Upper lobe of left lung (tissue), 4 donors: ENCODE data around the gene LRP6.
A peak's percentile ranks its signal among the peaks of the same experiment; 100 is the strongest.

Source experiments
- EP300 ChIP-seq, 4 donors: sonication (generic); formaldehyde crosslinking; IDR thresholded peaks; one replicate each; pipeline ENCODE4 v1.5.1; 2017; ENCODE audit warnings: antibody characterized with exemption in 4 of 4, control low read depth in 2 of 4
- POLR2A ChIP-seq, 4 donors: fragments of 450-650 bp; IDR thresholded peaks; one replicate each; pipeline ENCODE4 v1.5.1; 2016 to 2017; ENCODE audit warnings: antibody characterized with exemption in 4 of 4, mild to moderate bottlenecking in 2 of 4
- POLR2AphosphoS5 ChIP-seq, 2 donors: sonication (generic); formaldehyde crosslinking; IDR thresholded peaks; one replicate each; pipeline ENCODE4 v1.5.1; 2017; ENCODE audit warnings: antibody characterized with exemption in 2 of 2
- TF ChIP-seq, protein P1 (sequence below), 6 experiments: fragments of 450-650 bp in 4 of 6; fragments of 200-600 bp in 2 of 6; sonication (generic) in 2 of 6; IDR thresholded peaks; one replicate each; pipeline ENCODE4 v1.5.1; 2016 to 2019; ENCODE audit warnings: antibody characterized with exemption in 6 of 6

DNA sequence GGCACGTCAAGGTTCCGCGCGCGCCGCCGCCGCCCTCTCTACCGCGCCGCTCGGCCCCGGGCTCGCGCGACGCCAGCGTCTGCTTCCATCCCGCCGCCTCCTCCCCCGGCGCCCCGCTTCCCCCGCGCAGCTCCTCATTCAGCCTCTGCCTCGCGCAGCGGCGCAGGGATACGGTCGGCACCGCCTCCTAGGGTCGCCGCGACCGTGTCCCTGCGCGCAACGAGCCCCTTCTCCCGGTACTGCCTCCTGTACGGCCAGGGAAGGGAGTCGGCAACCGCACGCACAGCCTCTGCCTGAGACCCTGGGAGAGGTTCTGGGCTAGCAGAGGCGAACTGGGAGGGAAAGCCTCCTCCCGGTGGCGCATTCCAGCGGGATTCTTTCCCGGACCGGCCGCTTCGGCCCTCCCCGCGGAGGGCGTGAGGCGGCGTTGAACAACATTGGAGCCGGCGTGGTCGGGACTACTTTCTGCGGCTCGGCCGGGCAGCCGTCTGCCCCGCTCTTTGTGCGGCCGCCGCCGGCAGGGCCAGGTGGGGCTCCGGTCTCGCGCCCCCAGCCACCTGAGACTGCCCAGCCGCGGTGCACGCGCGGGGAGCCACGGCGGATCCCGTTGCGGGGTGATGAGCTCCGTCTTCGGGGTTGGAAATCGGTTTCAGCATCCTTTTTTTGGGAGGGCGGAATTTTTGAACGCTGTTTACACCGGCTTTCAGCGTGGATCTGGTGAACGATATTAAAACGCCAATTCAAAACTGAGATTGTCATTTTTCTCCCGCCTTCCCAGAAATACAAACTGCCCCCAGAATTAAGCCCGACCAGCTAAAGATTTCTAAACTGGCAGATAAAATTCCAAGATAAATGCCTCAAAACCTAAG lies at the start of gene LRP6:
- TF ChIP-seq, protein P1, sequence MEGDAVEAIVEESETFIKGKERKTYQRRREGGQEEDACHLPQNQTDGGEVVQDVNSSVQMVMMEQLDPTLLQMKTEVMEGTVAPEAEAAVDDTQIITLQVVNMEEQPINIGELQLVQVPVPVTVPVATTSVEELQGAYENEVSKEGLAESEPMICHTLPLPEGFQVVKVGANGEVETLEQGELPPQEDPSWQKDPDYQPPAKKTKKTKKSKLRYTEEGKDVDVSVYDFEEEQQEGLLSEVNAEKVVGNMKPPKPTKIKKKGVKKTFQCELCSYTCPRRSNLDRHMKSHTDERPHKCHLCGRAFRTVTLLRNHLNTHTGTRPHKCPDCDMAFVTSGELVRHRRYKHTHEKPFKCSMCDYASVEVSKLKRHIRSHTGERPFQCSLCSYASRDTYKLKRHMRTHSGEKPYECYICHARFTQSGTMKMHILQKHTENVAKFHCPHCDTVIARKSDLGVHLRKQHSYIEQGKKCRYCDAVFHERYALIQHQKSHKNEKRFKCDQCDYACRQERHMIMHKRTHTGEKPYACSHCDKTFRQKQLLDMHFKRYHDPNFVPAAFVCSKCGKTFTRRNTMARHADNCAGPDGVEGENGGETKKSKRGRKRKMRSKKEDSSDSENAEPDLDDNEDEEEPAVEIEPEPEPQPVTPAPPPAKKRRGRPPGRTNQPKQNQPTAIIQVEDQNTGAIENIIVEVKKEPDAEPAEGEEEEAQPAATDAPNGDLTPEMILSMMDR (IDR thresholded peaks at IDR 0.05), result peak in 4 of 6 experiments; percentile 24 to 47 (median 32)
- peak; percentile 60 to 87 for TF ChIP-seq POLR2AphosphoS5 (IDR thresholded peaks at IDR 0.05)
- peak in 3 of 4 donors; percentile 62 to 85 (median 64) for TF ChIP-seq POLR2A (IDR thresholded peaks at IDR 0.05)
- TF ChIP-seq EP300 (IDR thresholded peaks at IDR 0.05), result peak in 1 of 4 donors; percentile 61
